Effector memory CD4-positive, alpha-beta T cell (primary cell): Measurements from ENCODE around the gene PRKRIP1.

Experiments
- DNase-seq, 3 donors: peaks; one replicate each; pipeline ENCODE4 v3.0.0-alpha.2; 2020
- H3K27ac ChIP-seq: 2 replicates; pipeline ENCODE4 v1.7.0; 2013; ENCODE audit warnings: mild to moderate bottlenecking, low read length, moderate library complexity; ENCODE audit not compliant: insufficient read depth, poor library complexity, severe bottlenecking
- H3K27me3 ChIP-seq: replicated peaks from 2 replicates; pipeline ENCODE4 v1.7.0; 2013; ENCODE audit warnings: mild to moderate bottlenecking, low read length; ENCODE audit not compliant: insufficient read depth, control insufficient read depth, poor library complexity, severe bottlenecking
- H3K36me3 ChIP-seq: 2 replicates; pipeline ENCODE4 v1.7.0; 2013; ENCODE audit warnings: mild to moderate bottlenecking, low read length, moderate library complexity; ENCODE audit not compliant: control insufficient read depth, insufficient read depth
- H3K4me1 ChIP-seq: 2 replicates; pipeline ENCODE4 v1.7.0; 2013; ENCODE audit warnings: low read length, mild to moderate bottlenecking; ENCODE audit not compliant: control insufficient read depth, insufficient read depth, poor library complexity, severe bottlenecking
- H3K4me3 ChIP-seq: 2 replicates; pipeline ENCODE4 v1.7.0; 2013; ENCODE audit warnings: low read length, low read depth, mild to moderate bottlenecking; ENCODE audit not compliant: insufficient read depth, poor library complexity, severe bottlenecking
- H3K9me3 ChIP-seq: 2 replicates; pipeline ENCODE4 v1.7.0; 2013; ENCODE audit warnings: mild to moderate bottlenecking, low read length, moderate library complexity; ENCODE audit not compliant: control insufficient read depth

The PRKRIP1 gene

DNA sequence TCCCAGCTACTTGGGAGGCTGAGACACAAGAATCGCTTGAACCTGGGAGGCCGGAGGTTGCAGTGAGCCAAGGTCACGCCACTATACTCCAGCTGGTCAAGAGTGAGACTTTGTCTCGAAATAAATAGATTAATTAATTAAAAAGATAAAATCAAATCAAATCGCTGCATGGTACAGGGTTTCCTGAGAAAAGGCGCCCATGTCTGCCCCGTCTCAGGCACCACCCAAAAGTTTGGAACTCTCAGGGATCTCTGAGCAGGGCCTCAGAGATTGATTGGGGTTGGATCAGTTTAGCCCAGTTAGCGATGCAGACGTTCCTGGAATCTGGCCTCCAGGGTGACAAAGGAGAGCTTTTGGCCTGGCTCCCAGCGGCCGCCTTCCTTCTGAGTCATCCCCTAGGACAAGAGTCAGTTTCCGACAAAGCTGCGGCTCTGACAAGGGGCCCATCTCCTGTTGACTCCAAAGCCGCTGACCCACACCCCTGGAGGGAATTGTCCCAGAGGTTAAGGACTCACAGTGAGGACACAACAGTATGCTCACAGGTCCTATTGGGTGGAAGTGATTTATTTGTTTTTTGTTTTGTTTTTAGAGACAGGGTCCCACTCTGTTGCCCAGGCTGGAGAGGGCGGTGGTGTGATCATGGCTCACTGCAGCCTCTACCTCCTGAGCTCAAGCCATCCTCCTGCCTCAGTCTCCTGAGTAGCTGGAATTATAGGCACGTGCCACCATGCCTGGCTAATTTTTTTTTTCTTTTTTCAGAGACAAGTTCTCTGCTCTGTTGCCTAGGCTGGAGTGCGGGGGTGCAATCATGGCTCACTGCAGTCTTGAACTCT lies 44.0 kb downstream of the PRKRIP1 start:
- no peak for DNase-seq
- H3K4me3 ChIP-seq: no peak overlapping the region
- H3K9me3 ChIP-seq: no peaks in the 10 kb centered on the region
- peaks cover 22% of the 10 kb centered on the region for H3K36me3 ChIP-seq
- H3K27ac ChIP-seq: no peak overlapping the region
- no peaks in the 10 kb centered on the region for H3K27me3 ChIP-seq
- H3K4me1 ChIP-seq: no peaks in the 10 kb centered on the region

DNA sequence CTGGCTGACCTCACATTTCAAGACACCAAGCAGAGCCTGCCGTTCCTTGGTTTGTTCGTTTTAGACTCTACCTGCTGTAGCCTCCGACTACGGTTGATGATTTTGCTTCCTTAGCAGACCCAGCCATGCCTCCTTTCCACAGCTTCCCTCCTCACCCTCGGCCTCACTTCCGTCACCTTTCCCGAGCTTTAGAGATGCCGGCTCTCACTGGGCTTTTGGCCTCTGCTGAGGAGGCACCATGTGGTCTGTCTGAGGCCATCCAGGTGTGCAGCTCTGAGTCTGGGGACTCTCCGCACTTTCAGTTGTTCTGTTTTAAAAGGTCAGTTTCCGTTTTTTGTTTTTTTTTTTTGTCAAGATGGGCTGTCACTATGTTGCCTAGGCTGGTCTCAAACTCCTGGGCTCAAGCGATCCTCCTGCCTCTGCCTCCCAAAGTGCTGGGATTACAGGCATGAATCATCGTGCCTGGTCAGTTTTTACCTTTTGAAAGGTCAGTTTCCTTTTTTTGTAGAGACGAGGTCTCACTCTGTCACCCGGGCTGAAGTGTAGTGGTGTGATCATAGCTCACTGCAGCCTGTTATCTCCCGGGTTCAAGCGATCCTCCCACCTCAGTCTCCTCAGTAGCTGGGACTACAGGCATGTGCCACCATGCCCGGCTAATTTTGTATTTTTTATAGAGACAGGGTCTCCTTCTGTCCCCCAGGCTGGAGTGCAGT lies 49.0 kb downstream of the PRKRIP1 start:
- no peaks in the 10 kb centered on the region for H3K9me3 ChIP-seq
- H3K27me3 ChIP-seq: no peaks in the 10 kb centered on the region
- peaks cover 27% of the 10 kb centered on the region for H3K36me3 ChIP-seq
- H3K4me3 ChIP-seq: no peak overlapping the region
- H3K4me1 ChIP-seq: no peaks in the 10 kb centered on the region
- DNase-seq: no peak
- no peak overlapping the region for H3K27ac ChIP-seq

DNA sequence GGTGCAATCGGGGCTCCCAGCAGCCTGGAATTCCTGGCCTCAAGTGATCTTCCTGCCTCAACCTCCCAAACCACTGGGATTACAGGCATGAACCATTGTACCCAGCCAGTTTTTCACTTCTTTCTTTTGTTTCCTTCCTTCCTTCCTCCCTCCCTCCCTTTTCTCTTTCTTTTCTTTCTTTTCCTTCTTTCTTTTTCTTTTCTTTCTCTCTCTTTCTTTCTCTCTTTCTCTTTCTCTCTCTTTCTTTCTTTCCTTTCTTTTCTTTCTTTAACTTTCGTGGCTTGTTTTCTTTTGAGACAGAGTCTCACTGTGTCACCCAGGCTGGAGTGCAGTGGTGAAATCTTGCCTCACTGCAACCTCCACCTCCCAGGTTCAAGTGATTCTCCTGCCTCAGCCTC lies 49.5 kb downstream of the PRKRIP1 start:
- Histone ChIP-seq H3K27me3 (no peaks in the 10 kb centered on the region), H3K4me3 (no peak overlapping the region), H3K27ac (no peak overlapping the region), H3K4me1 (no peaks in the 10 kb centered on the region), H3K36me3 (peaks cover 24% of the 10 kb centered on the region), H3K9me3 (no peaks in the 10 kb centered on the region)
- DNase-seq: no peak

DNA sequence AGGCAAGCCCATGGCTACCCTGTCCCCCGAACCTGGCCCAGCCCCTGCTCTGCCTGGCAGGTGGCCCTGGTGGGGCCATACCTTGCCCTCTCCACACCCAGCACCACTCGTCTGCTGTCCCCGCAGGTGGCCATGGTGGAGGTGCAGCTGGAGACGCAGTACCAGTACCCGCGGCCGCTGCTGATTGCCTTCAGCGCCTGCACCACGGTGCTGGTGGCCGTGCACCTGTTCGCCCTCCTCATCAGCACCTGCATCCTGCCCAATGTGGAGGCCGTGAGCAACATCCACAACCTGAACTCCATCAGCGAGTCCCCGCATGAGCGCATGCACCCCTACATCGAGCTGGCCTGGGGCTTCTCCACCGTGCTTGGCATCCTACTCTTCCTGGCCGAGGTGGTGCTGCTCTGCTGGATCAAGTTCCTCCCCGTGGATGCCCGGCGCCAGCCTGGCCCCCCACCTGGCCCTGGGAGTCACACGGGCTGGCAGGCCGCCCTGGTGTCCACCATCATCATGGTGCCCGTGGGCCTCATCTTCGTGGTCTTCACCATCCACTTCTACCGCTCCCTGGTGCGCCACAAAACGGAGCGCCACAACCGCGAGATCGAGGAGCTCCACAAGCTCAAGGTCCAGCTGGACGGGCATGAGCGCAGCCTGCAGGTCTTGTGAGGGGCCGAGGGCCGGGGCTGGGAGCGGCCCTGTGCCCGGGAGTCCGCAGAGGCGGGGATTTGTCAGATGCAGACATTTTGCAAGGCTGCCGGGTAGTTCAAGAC lies 50.4 kb downstream of the PRKRIP1 start:
- Histone ChIP-seq H3K9me3 (no peaks in the 10 kb centered on the region), H3K36me3 (peaks cover 24% of the 10 kb centered on the region), H3K4me3 (no peak overlapping the region), H3K4me1 (no peaks in the 10 kb centered on the region), H3K27me3 (no peaks in the 10 kb centered on the region), H3K27ac (no peak overlapping the region)
- no peak for DNase-seq

DNA sequence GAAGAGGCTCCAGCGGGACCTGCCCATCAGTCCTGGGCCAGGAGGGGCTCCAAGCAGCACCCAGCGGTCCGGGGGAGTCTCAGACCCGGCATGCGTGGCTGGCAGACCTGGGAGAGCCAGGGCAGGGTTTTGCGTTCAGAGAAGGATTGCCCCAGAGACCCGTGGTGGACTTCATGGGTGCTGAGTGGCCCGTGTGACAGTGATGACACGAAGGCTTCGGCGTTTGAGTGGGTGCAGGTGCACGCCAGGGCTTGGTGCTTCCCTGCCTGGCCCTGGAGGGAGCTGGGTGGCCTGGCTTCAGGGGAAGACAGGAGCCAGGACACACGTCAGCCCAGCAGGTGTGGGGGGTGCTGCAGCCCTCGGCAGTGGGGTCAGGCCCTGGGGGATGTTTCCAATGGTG lies 51.1 kb downstream of the PRKRIP1 start:
- no peaks in the 10 kb centered on the region for H3K4me1 ChIP-seq
- no peak overlapping the region for H3K4me3 ChIP-seq
- H3K9me3 ChIP-seq: no peaks in the 10 kb centered on the region
- peaks cover 21% of the 10 kb centered on the region for H3K36me3 ChIP-seq
- DNase-seq: no peak
- H3K27me3 ChIP-seq: no peaks in the 10 kb centered on the region
- H3K27ac ChIP-seq: no peak overlapping the region

DNA sequence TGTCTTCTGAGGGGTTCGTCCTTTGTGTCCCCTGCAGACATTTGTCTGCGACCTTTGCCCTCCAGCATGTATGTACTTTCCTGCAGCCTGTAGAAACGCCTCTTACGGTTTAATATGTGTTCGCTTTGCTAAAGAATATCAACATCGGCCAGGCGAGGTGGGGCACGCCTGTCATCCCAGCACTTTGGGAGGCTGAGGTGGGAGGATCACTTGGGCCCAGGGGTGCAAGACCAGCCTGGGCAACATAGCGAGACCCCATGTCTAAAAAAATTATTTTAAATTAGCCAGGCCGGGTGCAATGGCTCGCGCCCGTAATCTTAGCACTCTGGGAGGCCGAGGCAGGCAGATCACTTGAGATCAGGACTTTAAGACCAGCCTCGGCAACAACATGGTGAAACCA lies 53.0 kb downstream of the PRKRIP1 start:
- H3K36me3 ChIP-seq: peaks cover 21% of the 10 kb centered on the region
- no peak for DNase-seq
- H3K4me3 ChIP-seq: no peak overlapping the region
- no peak overlapping the region for H3K27ac ChIP-seq
- H3K9me3 ChIP-seq: no peaks in the 10 kb centered on the region
- no peaks in the 10 kb centered on the region for H3K4me1 ChIP-seq
- H3K27me3 ChIP-seq: no peaks in the 10 kb centered on the region

DNA sequence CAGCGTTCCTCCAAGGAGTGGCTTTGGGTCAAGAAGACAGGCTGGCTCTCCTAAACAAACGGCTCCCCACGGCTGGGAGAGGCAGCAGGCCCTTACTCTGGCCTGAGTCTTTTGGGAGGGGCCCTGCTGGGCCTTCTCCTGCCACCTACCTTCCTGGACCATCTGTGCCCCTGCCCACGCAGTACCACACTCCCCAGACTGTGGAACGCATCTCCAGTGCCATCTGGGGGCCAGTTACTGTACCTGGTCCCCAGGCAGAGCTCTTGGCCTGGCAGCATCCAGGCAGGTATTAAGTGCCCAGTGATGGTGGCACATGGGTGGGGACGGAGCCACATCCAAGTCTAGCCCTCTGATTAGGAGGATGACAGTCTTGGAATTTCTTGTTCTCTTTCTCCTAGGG lies 54.1 kb downstream of the PRKRIP1 start:
- no peaks in the 10 kb centered on the region for H3K9me3 ChIP-seq
- no peaks in the 10 kb centered on the region for H3K27me3 ChIP-seq
- peak in 2 of 3 donors; percentile 25 for DNase-seq
- H3K4me3 ChIP-seq: no peak overlapping the region
- no peak overlapping the region for H3K27ac ChIP-seq
- H3K36me3 ChIP-seq: peaks cover 17% of the 10 kb centered on the region
- H3K4me1 ChIP-seq: no peaks in the 10 kb centered on the region

DNA sequence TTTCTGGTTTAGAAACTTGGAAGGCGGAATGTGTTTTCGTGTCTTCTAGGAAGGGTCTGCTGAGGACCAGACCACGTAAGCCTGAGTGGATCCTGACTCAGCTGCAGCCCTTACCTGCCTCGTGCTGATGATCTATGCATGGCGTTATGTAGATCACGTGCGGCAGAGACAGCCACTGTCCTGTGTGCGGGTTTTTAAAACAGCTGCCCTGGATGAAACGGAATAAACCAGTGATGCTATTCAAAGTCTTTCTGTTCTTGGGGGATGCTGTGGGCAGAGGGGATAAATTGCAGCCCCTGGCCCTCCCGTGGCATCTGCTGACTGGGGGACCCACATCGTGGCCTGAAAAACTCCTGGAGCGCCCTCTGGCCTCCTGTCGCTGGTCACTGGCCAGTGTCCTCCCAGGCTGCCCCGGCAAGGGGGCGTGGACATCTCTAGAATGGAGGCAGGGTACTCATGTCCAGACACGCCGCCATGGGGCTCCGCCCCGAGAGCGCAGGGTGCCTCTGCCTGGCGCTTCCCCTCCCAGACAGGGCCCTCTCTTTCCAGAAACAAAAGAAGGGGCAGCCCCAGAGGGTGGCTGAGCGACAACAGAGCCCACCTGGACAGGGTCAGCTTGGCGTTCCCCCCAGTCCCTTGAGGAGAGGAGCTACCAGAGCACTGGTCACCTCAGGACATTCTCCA lies 55.4 kb downstream of the PRKRIP1 start:
- Histone ChIP-seq H3K27ac (no peak overlapping the region), H3K9me3 (no peaks in the 10 kb centered on the region), H3K4me3 (no peak overlapping the region), H3K36me3 (peaks cover 17% of the 10 kb centered on the region), H3K27me3 (no peaks in the 10 kb centered on the region), H3K4me1 (no peaks in the 10 kb centered on the region)
- no peak for DNase-seq

DNA sequence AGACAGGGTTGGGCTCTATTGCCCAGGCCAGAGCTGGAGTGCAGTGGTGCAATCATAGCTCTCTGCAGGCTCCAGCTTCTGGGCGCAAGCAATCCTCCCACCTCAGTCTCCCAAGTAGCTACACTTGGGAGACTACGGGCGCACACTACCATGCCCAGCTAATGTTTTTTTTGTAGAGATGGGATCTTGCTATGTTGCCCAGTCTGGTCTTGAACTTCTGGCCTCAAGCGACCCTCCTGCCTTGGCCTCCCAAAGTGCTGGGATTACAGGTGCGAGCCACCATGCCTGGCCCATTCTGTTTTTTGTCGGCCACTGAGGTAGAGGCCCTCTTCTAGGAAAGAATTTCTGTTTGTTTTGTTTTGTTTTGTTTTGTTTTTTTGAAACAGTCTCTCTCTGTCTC lies 56.3 kb downstream of the PRKRIP1 start:
- no peak overlapping the region for H3K27ac ChIP-seq
- H3K27me3 ChIP-seq: no peaks in the 10 kb centered on the region
- DNase-seq: no peak
- H3K36me3 ChIP-seq: peaks cover 16% of the 10 kb centered on the region
- no peaks in the 10 kb centered on the region for H3K4me1 ChIP-seq
- H3K9me3 ChIP-seq: no peaks in the 10 kb centered on the region
- no peak overlapping the region for H3K4me3 ChIP-seq
